GM18511 (cell line): ENCODE results near the gene IL1F10.

Source experiments
- ATAC-seq: cut with Tn5 transposase; IDR thresholded peaks from one replicate; pipeline ENCODE4 v1.9.1; 2021; ENCODE audit warnings: mild to moderate bottlenecking, moderate library complexity; ENCODE audit not compliant: unreplicated experiment

The IL1F10 gene

GRCh38 chr2:113111823-113112287, 44.1 kb downstream of the IL1F10 start:
- ATAC-seq: no peak

GRCh38 chr2:113112441-113112840, 44.7 kb downstream of the IL1F10 start:
- no peak for ATAC-seq

DNA sequence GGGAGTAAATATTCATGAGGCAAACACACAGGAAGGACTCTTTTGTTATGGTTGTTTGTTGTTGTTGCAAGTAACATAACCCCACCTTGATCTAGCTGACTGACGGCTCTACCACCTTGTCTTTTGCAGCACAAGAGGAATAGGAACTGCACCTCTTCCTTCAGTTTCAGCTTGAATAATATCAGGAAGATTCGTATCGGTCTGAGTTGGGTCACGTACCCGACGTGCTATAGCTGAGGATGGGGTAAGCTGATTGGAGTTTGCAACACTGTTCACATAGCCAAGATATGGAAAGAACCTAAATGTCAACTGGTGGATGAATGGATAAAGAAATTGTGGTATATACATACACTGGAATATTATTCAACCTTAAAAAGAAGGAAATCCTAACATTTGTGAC, 45.1 kb downstream of the IL1F10 start:
- no peak for ATAC-seq

GRCh38 chr2:113113807-113114206, 46.0 kb downstream of the IL1F10 start:
- no peak for ATAC-seq

- ATAC-seq: no peak
Observed at GRCh38 chr2:113114224-113114945, 46.6 kb downstream of the IL1F10 start.

GRCh38 chr2:113114996-113115395, 47.2 kb downstream of the IL1F10 start:
- no peak for ATAC-seq

- ATAC-seq: peak; percentile 66
Observed at GRCh38 chr2:113116100-113116958, 48.6 kb downstream of the IL1F10 start.

DNA sequence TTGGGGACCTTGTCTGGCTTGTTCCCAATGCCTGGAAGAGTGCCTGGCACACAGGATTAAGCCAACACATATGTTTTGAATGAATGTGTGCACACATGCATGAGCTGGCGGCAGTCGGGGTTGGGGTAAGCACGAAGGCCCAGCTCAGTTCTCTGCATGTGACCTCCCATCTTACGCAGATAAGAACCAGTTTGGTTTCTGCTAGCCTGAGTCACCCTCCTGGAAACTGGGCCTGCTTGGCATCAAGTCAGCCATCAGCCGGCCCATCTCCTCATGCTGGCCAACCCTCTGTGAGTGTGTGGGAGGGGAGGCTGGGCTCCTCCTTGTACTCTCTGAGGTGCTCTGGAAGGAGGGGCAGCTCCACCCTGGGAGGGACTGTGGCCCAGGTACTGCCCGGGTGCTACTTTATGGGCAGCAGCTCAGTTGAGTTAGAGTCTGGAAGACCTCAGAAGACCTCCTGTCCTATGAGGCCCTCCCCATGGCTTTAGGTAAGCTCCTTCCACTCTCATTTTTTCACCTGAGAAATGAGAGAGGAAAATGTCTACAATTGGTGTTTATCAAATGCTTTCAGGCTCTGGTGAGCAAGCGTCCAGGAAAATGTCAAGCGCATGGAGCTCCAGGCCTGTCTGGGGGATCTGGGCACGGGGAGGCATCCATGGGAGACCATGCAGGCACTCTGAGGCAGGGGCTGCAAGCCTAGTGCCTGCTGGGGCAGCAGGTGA, 49.9 kb downstream of the IL1F10 start:
- ATAC-seq: no peak

DNA sequence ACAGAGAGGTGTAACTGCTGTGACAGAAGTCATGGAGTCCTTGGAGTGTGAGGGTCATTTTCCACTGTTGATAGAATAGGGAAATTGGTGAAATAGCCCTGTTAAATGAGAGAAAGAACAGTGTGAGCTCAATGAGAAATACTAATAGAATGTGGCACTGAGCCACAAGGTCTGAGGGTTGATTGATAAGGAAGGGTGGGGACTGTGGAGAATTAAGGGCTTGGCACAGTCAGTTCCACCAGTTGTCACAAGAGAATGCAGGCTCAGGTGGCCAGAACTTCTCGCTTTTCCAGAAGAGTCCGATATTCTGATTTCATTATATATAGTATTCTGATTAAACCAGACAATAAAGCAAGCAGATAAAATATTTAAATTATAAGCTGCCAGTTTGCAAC, 50.5 kb downstream of the IL1F10 start:
- ATAC-seq: no peak

DNA sequence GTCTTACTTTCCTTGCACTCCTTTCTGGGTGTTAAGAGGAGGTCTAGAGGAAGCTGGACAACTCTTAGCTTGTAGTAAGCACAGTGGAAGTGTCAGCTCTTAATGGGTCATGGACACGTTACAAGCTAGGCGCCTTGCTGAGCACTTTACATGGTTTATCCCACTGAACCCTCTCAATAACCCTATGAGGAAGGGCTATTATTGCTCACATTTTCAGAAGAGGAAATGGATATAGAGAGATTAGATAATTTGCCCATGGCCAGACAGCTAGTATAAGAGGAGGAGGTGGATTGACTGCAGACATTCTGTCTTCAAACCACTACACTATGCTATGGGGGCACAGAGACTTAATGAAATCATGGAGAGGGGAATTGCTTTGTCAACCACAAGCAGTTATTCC, 51.3 kb downstream of the IL1F10 start:
- ATAC-seq: no peak

GRCh38 chr2:113120861-113121260, 53.1 kb downstream of the IL1F10 start:
- no peak for ATAC-seq

DNA sequence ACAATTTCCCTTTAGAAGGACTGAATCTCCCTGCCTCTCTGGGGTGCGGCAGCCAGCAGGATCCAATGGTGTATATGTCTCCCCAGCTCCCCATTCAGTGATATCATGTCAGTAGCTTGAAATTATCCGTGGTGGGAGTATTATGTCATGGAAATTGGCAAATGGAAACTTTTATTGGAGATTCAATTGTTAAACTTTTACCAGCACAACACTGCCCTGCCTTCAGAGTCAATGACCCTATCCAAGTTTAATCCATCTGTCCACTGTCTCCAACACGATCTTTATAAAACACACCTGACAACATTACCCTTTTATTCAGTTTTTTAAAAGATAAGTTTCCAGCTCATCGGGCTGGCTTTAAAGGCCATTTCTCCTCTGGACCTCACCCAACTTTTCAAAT, 54.6 kb downstream of the IL1F10 start:
- ATAC-seq: no peak

- no peak for ATAC-seq
Observed at GRCh38 chr2:113123726-113124125, 56.0 kb downstream of the IL1F10 start.

DNA sequence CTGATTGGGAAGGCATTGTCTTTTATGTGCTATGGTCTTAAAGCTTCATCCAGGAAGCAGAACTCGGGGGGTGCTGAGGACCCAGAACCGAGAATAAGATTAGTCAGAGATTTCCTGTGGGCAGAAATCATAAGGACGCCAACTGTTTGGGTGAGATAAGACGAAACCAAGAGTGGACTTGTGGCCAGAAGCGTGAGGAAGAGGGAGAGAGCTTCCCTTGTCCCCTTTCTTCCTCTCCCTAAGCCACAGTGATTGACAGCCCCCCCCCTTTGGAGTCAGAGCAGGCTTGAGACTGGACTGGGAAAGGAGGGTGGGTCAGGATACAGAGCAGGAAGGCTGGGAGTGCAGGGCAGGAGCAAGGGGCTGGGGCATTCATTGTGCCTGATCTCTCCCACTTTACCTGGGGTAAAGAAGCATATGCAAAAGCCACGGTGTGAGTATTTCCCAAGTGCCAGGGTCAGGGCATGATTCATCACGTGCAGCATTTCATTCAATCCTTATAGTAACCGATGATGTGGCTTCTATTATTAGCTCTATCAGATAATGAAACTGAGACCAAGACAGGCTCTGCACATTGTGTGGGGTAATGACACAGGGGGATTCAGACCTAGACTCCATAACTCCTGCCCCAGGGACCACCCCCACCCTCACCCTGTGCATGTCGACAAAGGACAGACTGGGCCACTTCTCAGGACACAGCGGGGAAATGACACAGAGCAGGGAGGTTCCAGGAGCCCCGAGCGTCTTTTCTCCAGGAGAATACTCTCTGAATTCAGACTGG, 56.6 kb downstream of the IL1F10 start:
- ATAC-seq: peak; percentile 73
